GM12892 (cell line): ENCODE measurements around the gene USP13.

Experiments
- POLR2A ChIP-seq: IDR thresholded peaks from 2 replicates; pipeline ENCODE4 v1.6.1; 2011; ENCODE audit warnings: low read depth, low read length, control low read depth
- POLR2AphosphoS5 ChIP-seq: IDR thresholded peaks from 2 replicates; pipeline ENCODE4 v1.6.1; 2011; ENCODE audit warnings: low read depth, low read length, control low read depth

GRCh38 chr3:179837374-179837773, 184.5 kb downstream of the USP13 start:
- TF ChIP-seq POLR2A (no peak), POLR2AphosphoS5 (no peak)
